ENCODE results near the gene SLC17A1.

- TF ChIP-seq CTCF (IDR thresholded peaks at IDR 0.05) (no peak), POLR2A (IDR thresholded peaks at IDR 0.05) (no peak)
These were observed 44.4 kb downstream of the SLC17A1 start for GRCh38 chr6:25787428-25787827.

All from right lobe of liver (tissue), 4 donors.